ENCODE data around the gene KDM8. TPM values are rescaled to one million over a fixed set of nuclear protein-coding genes. Genes with fewer than 3 reads are reported as not detected.

KDM8 gene
- total RNA-seq, 4 donors from 2014 or later: 2.5 to 7.1 (median 3.7) TPM

DNA sequence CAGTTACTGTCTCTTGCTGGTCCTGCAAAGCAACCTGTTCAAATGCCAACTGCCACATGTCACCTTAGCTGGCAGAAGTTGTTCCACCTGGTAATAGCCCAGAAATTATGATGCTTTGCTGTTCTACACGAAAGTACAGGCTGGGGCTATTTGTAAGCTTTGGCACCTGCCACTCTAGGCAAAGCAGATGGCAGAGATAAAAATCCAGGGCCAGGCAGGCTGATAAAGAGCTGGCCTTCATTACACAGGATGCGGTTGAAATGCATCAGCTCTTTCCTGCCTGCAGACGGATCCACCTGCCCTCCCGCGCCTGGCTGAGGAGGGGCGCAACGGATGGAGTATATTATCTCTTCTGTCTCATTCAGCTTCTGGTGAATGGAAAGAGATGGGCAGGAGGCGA, 29.3 kb upstream of the KDM8 start:
- Histone ChIP-seq H3K27me3 (no peaks in the 10 kb centered on the region), H3K4me3 (no peak overlapping the region), H3K4me1 (peaks cover 0 to 1% (median 0%) of the 10 kb centered on the region in 4 donors), H3K9me3 (peaks cover 0 to 7% (median 0%) of the 10 kb centered on the region in 4 donors), H3K27ac (replicated peaks in 1 of 4) (no peak overlapping the region), H3K36me3 (no peaks in the 10 kb centered on the region)
- no peak for DNase-seq (ENCODE audit: extremely low spot score)
- 35% methylated on average over 7 of the region's 8 CpGs for WGBS
- intact Hi-C loops (cut with DNase I): no loop called here
- TF ChIP-seq, protein P1, sequence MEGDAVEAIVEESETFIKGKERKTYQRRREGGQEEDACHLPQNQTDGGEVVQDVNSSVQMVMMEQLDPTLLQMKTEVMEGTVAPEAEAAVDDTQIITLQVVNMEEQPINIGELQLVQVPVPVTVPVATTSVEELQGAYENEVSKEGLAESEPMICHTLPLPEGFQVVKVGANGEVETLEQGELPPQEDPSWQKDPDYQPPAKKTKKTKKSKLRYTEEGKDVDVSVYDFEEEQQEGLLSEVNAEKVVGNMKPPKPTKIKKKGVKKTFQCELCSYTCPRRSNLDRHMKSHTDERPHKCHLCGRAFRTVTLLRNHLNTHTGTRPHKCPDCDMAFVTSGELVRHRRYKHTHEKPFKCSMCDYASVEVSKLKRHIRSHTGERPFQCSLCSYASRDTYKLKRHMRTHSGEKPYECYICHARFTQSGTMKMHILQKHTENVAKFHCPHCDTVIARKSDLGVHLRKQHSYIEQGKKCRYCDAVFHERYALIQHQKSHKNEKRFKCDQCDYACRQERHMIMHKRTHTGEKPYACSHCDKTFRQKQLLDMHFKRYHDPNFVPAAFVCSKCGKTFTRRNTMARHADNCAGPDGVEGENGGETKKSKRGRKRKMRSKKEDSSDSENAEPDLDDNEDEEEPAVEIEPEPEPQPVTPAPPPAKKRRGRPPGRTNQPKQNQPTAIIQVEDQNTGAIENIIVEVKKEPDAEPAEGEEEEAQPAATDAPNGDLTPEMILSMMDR (IDR thresholded peaks at IDR 0.05): no peak

DNA sequence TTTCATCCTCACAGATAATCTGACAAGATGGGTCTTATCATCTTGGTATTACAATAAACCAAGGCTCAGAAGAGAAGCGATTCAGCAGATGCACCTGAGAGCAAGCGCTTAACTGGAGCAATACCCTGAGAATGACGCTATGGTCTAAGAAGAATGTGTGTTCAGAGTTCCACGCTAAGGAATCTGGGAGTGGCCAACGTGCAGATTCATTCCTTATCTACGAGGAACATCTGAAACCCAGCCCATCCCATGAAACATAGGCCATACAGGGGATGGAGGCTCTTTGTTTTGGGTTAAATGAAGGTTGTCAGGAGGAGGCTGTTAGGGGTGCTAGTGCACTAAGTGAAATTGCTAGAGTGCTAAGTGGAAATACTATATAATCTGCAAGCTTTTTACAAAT, 28.5 kb upstream of the KDM8 start:
- H3K4me1 ChIP-seq: peaks cover 0 to 9% (median 7%) of the 10 kb centered on the region in 4 donors
- H3K36me3 ChIP-seq: no peaks in the 10 kb centered on the region
- 55% methylated on average over 6 of the region's 6 CpGs for WGBS
- TF ChIP-seq POLR2AphosphoS5 (IDR thresholded peaks at IDR 0.05) (no peak), POLR2A (IDR thresholded peaks at IDR 0.05; ENCODE audit: low read depth) (no peak), EP300 (IDR thresholded peaks at IDR 0.05) (no peak)
- TF ChIP-seq, protein P1 (IDR thresholded peaks at IDR 0.05): no peak
- H3K4me3 ChIP-seq: no peak overlapping the region
- H3K27me3 ChIP-seq: no peaks in the 10 kb centered on the region
- peaks cover 0 to 7% (median 0%) of the 10 kb centered on the region in 4 donors for H3K9me3 ChIP-seq
- no peak overlapping the region for H3K27ac ChIP-seq (replicated peaks in 1 of 4)
- no peak for DNase-seq (ENCODE audit: extremely low spot score)
- intact Hi-C loops (cut with DNase I): no loop called here

DNA sequence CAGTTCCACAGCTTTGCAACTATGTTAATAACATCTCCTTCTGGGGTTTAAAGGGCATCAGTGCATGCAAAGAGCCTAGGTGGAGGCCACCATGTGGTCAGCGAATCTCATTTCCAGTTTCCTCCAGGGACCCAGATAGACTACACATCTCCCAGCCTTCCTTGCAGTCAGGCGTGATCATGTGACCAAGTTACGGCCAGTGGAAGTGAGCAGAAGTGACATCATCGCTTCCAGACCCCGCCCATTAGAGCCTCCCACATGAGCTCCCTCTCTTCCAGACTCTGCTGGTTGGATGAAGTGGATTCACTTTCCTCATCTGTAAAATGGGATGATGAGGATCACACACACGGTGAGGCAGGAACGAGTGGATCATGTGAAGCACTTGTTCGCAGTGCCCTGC, 27.4 kb upstream of the KDM8 start:
- Histone ChIP-seq H3K27ac (replicated peaks in 1 of 4) (no peak overlapping the region), H3K4me1 (peaks cover 0 to 11% (median 8%) of the 10 kb centered on the region in 4 donors), H3K9me3 (peaks cover 0 to 7% (median 0%) of the 10 kb centered on the region in 4 donors), H3K4me3 (no peak overlapping the region), H3K36me3 (no peaks in the 10 kb centered on the region), H3K27me3 (no peaks in the 10 kb centered on the region)
- WGBS: 97% methylated on average over 6 of the region's 8 CpGs
- intact Hi-C loops (cut with DNase I): no loop called here
- TF ChIP-seq POLR2AphosphoS5 (IDR thresholded peaks at IDR 0.05) (no peak), EP300 (IDR thresholded peaks at IDR 0.05) (no peak), POLR2A (IDR thresholded peaks at IDR 0.05; ENCODE audit: low read depth) (no peak)
- TF ChIP-seq, protein P1 (IDR thresholded peaks at IDR 0.05): no peak
- DNase-seq (ENCODE audit: extremely low spot score): no peak

DNA sequence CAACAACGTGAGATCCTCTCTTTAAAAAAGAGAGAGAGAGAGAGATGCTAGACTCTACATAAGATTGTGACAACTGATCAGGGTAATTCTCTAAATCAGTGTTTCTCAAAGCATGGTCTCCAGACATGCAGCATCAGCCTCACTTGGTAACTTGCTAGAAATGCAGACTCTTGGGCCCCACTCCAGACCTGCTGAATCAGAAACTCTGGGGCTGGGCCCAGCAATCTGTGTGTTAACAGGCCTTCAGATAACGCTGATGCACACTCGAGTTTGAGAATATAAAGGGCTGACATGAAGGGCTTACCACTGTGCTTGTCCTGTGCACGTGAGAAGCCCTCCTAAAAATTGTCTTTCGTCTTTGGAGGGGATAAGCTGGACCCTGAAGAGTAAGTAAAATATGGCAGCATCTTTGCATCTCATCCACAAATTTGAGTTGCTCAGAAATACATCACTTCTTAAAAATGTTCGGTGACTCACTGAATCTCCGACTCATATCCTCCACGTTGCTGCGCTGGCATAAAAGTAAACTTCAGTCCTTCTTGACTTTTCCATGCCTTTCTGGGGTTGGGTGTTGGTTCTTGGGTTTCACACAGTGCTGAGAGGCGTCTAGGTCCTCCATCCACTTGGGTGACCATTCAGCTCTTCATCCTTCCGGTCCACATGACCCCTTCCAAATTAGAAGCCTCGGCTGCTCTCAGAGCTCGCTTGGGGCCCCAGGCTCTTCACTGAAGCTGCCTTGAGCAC, 26.1 kb upstream of the KDM8 start:
- WGBS: 76% methylated on average over 11 of the region's 13 CpGs
- intact Hi-C loops (cut with DNase I): no loop called here

More for the DNA sequence above, 26.1 kb upstream of the KDM8 start:
- H3K4me3 ChIP-seq: no peak overlapping the region
- H3K9me3 ChIP-seq: peaks cover 0 to 6% (median 2%) of the 10 kb centered on the region in 4 donors
- no peak overlapping the region for H3K27ac ChIP-seq (replicated peaks in 1 of 4)
- DNase-seq (ENCODE audit: extremely low spot score): no peak
- peaks cover 0 to 3% (median 0%) of the 10 kb centered on the region in 4 donors for H3K27me3 ChIP-seq
- TF ChIP-seq POLR2AphosphoS5 (IDR thresholded peaks at IDR 0.05) (no peak), POLR2A (IDR thresholded peaks at IDR 0.05; ENCODE audit: low read depth) (no peak), EP300 (IDR thresholded peaks at IDR 0.05) (no peak)
- TF ChIP-seq, protein P1 (IDR thresholded peaks at IDR 0.05): no peak
- H3K36me3 ChIP-seq: no peaks in the 10 kb centered on the region
- peaks cover 0 to 11% (median 8%) of the 10 kb centered on the region in 4 donors for H3K4me1 ChIP-seq
